RWPE1 (cell line): Measurements from ENCODE around the gene PDK2.

ENCODE experiments used
- CTCF ChIA-PET: fragments of 350-600 bp; sonication (Branson Sonifier 250); formaldehyde crosslinking; extraction: SDS; loops from one replicate; lab custom pipeline; 2021; lab: Yijun Ruan, JAX
- POLR2A ChIA-PET: fragments of 400-600 bp; formaldehyde crosslinking; extraction: SDS; loops from one replicate; lab custom pipeline; 2020; ENCODE audit warnings: antibody characterized with exemption; ENCODE audit not compliant: low non-redundant PET; lab: Yijun Ruan, JAX
- DNase-seq: peaks from one replicate; pipeline ENCODE4 v3.0.0; 2012; ENCODE audit warnings: low spot score
- H3K27ac ChIP-seq: fragments of 450-650 bp; 2 replicates; pipeline ENCODE4 v1.5.1; 2017
- CTCF ChIP-seq: fragments of 450-650 bp; conservative IDR thresholded peaks from 2 replicates; pipeline ENCODE4 v1.5.1; 2017; ENCODE audit warnings: low read depth, mild to moderate bottlenecking

The PDK2 gene

GRCh38 chr17:50111673-50112655, 16.8 kb downstream of the PDK2 start:
- TF ChIP-seq CTCF: no peak
- ChIA-PET POLR2A (interaction anchor here (0.5 kb wide), 1 partner anchor 88 kb away, joined by 3 read pairs; no protein-coding TSS in a partner anchor), CTCF (interaction anchor here (0.5 to 1.3 kb wide), 5 partner anchors 12 to 90 kb away, joined by 3 to 5 read pairs (median 3); no protein-coding TSS in a partner anchor)
- H3K27ac ChIP-seq: peak overlapping the region; percentile 91
- no peak for DNase-seq

- no peak for DNase-seq
- ChIA-PET POLR2A (interaction anchor here (0.5 kb wide), 1 partner anchor 87 kb away, joined by 3 read pairs; no protein-coding TSS in a partner anchor), CTCF (interaction anchor here (1.0 to 1.2 kb wide), 2 partner anchors 11 to 20 kb away, joined by 3 to 4 read pairs; no protein-coding TSS in a partner anchor)
- no peak for TF ChIP-seq CTCF
- peak overlapping the region; percentile 91 for H3K27ac ChIP-seq
Observed at GRCh38 chr17:50112694-50113093, 17.5 kb downstream of the PDK2 start.

- H3K27ac ChIP-seq: no peak overlapping the region; the same call in 1 of the 2 replicates
- no peak for TF ChIP-seq CTCF
- POLR2A ChIA-PET: no interaction called here
- CTCF ChIA-PET: interaction anchor here (0.5 to 2.4 kb wide), 6 partner anchors 12 to 183 kb away, joined by 3 to 7 read pairs (median 6); partner anchors contain the start of gene PPP1R9B
- DNase-seq: no peak
Observed at GRCh38 chr17:50113624-50114320, 18.6 kb downstream of the PDK2 start.

- DNase-seq: no peak
- no peak overlapping the region for H3K27ac ChIP-seq
- ChIA-PET CTCF (interaction anchor here (0.6 to 2.4 kb wide), 7 partner anchors 13 to 55 kb away, joined by 3 to 7 read pairs (median 3); partner anchors contain the start of gene PPP1R9B), POLR2A (no interaction called here)
- no peak for TF ChIP-seq CTCF
Observed at GRCh38 chr17:50114401-50114800, 19.2 kb downstream of the PDK2 start.

GRCh38 chr17:50114849-50115357, 19.8 kb downstream of the PDK2 start:
- peak; percentile 54 for TF ChIP-seq CTCF
- CTCF ChIA-PET: interaction anchor here (0.7 to 2.4 kb wide), 7 partner anchors 14 to 46 kb away, joined by 3 to 7 read pairs (median 3); partner anchors contain the start of gene PPP1R9B
- POLR2A ChIA-PET: no interaction called here
- DNase-seq: no peak
- no peak overlapping the region for H3K27ac ChIP-seq
